HG03558 (cell line): Measurements from ENCODE around the gene GSG1L2.

ENCODE experiments used
- ATAC-seq: cut with Tn5 transposase; IDR thresholded peaks from one replicate; pipeline ENCODE4 v1.9.1; 2021; ENCODE audit warnings: moderate number of reproducible peaks; ENCODE audit not compliant: unreplicated experiment; ENCODE audit errors: extremely low read depth

Gene GSG1L2

DNA sequence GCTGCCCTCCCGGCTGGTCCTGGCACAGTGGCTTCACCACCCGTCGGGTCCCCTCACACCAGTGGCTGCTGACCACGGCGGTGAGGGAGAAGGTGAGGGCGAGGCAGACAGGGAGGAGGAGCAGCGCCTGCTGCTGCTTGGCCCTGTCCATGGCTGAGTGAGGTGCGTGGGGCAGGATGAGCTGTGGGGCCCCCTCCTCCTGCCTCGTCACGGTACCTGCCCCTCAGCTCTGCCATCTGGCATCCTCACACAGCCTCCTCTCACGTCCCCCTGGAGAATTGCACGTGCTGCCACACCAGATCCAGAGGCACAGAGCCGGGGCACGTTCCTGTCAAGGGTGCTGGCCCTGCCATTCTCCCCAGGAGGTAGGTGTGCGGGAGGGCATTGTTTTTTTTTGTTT is at the start of gene GSG1L2:
Gene GSG1L2, minus strand, starts transcription at position 159 of the 400 bp plus-strand sequence. Its CDS starts 8 bp downstream, at position 151.
- no peak for ATAC-seq

GRCh38 chr17:9868552-9868951 is 46.7 kb upstream of the GSG1L2 start:
- no peak for ATAC-seq

GRCh38 chr17:9865586-9865985 is 43.7 kb upstream of the GSG1L2 start:
- no peak for ATAC-seq

DNA sequence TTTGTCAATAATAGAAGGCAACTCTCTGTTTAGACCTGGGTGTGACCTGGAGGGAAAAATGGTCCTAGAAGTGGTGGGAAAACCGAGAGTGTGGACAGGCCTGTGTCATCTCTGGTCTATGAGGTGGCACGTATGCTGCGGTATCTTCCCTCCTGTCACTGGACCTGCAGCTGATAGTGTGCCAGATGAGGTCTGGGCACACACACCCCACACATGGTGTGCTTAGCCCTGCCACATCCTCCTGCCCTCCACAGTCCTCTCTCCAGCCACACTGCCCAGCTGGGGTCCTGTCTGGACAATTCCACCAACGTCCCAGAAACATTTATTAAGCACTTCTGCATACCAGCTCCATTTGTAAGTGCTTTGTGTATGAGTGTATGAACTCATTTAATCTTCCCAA is 41.1 kb upstream of the GSG1L2 start:
- no peak for ATAC-seq

DNA sequence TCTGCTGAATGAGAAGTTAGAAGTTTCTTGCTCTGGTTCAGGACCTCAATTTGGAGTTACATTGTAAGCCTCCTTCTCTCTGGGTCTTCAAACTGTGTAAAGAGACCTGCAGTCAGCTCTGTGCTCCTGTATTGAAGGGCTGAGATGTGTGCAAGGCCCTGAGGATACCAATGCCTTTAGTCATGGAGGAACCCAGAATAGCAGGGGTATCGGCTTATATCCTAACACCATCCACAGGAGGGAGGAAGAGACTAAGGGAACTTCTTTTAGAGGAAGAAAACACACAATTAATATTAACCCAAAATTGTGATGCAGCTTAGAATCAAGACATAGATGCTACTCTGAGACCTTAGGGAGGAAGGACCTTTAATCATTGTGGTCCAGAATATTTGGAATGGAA is 40.3 kb upstream of the GSG1L2 start:
- no peak for ATAC-seq

DNA sequence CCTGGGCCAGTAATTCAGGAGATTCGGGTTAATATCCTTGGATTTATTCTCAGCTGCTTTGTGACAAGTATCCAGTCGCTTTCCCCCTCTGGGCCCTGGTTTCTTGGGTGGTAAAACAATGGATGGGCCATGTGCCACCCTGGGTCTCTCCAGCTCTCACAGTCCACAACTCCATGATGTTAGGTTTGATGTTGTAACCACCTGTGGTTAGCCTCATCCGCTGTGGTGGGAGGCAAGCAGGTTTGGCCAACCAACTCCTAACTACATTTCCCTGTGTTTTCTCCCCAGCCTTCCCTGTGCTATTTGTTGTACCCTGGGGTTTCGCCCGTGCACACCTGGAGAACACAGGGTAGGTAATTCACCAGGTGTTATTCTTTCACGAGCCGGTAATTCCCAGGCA is 39.0 kb upstream of the GSG1L2 start:
- ATAC-seq = no peak

DNA sequence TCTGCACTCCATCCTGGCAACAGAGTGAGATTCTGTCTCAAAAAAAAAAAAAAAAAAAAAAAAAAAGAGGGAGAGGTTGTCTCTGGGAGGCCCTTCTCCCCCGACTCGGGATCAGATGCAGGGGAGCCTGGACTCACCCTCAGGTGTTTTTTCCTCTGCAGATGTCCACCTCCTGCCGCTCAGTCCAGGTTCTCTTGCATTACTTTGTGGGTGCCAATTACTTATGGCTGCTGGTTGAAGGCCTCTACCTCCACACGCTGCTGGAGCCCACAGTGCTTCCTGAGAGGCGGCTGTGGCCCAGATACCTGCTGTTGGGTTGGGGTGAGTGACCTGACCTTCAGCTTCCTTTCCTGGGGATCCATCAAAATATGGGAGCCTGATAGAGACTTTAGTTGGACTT is 37.9 kb upstream of the GSG1L2 start:
- no peak for ATAC-seq

GRCh38 chr17:9855036-9855435 is 33.2 kb upstream of the GSG1L2 start:
- no peak for ATAC-seq

- no peak for ATAC-seq
These were observed 32.4 kb upstream of the GSG1L2 start for GRCh38 chr17:9854255-9854654.

DNA sequence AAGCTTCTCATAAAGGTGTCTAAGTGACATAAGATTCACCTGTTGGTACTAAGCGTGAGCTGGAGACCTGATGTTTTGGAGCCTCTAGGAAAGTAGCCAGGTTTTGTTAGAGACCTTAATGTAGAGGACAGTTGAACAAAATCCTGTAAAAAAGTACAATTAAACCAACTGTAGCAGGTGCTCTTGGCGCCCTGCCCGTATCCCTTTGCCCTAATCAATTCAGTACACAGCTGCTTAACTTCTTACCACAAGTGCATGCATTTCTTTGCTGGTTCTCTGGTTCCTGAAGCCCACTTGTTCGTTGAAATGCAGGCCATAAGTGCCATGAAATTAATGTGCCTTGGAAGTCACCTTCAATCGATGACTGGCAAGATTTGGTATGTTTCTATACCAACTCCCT is 28.3 kb upstream of the GSG1L2 start:
- no peak for ATAC-seq

DNA sequence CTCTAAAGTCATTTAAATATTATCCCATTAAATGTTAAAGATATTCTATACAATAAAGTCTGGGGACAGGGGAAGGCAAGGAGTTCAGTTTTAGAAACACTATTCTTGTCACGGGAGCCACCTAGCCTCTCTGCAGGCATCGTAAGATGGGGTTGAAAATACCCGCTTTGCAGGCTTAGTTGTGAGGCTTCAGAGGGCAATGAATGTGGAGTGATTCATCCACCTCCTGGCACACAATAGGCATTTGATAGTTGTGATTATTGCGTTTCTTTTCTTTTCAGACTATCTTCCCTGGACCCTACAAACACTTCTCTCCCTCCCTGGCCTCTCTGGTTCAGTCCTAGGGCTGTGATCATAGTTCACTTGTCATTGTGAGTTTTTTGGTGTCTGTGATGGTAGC is 23.4 kb upstream of the GSG1L2 start:
- no peak for ATAC-seq

GRCh38 chr17:9844153-9844552 is 22.3 kb upstream of the GSG1L2 start:
- no peak for ATAC-seq

- no peak for ATAC-seq
These were observed 21.5 kb upstream of the GSG1L2 start for GRCh38 chr17:9843152-9844010.

DNA sequence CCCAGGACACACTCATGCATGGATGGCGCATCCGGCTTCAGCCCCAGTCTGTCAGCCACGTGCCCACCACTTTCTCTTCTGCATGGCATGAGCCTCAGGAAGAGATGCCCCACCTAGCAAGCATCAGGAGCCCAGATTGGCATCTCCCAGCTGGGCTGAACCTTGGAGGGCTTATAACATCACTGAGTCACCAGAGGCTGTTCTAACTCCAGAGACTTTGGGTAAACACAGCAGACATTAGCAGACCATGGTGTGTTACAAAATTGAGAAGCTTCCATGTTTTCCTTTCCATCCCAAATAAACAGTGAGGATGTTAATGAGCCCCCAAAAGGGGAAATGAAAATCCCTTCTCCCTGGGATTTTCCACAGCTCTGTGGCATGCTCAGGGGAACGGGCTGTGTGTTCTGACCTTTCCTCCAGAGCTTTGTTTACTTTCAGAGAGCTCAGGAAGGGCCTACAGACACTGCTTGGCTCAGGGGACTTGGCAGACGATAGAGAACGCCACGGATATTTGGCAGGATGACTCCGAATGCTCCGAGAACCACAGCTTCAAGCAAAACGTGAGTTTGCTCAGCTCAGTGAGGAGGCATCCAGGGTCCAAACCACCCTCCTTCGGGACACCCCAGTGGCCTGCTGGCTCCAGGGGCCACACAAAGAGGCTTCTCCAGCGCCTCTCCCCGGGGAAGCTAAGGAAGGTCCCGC is 20.3 kb upstream of the GSG1L2 start:
- ATAC-seq = no peak

DNA sequence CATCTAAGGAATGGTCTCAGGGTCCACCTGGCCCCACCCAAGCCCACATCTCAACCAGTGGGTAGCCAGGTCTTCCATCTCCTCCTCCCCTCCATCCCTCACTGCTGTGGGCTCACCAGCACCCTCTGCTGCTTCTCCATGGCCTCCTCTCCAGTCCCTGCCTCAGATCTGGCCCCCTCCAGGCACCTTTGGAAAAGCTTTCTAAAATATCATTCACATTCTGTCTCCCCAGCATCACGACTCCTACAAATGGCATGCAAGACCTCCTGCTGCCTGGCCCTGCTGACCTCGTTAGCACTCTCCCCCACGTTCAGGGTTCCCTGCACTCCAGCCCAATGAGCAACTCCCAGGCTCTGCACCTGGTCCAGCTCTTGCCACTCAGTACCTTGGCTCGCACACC is 17.6 kb upstream of the GSG1L2 start:
- ATAC-seq = no peak

- no peak for ATAC-seq
These were observed 15.9 kb upstream of the GSG1L2 start for GRCh38 chr17:9837551-9838471.

- no peak for ATAC-seq
These were observed 12.0 kb upstream of the GSG1L2 start for GRCh38 chr17:9833922-9834321.

DNA sequence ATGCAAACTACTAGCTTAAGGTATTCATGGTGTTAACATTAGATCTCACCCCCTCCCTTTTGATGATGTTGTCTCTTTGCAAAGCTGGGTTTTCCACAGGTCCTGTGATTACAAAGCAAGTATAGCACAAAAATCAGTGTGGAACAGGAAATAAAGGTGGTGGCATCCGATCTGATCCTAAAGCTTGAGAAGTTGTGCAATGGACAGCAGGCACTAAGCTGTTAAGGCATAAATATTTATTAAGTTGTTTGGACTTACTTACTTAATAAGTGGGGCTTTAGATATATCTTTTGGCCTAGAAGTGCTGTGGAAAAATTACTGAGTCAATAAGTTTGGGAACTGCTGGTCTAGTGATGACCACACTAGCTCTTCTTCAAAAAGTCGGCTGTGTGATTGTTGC is 8.8 kb upstream of the GSG1L2 start:
- no peak for ATAC-seq

DNA sequence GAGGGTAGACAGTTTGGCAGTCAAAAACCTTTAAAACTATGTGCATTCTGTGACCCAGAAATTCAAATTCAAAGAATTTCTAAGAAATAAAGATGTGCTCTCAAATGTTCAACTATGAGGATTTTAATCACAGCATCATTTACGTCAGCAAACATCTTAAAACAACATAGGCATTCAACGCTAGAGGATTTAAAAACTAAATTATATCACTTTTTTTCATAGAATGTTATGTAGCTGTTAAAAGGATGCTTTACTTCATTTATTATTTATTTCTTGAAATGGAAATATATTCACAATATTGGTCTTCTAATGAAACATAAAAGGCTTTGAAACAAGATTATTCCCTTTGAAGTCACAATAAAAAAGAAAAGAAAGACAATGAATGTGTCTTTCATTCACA is 7.5 kb upstream of the GSG1L2 start:
- ATAC-seq = no peak
